NCI-H1417 (cell line): ENCODE data around the gene UNG.
"Not testable (repeated sequence)": the region's sequence is repeated elsewhere in the genome, so short reads cannot be mapped to it uniquely, and the experiment has no call there.

Experiments used
- DNase-seq, 3 experiments: peaks; one replicate each; lab custom pipeline; 2025; lab: John Stamatoyannopoulos, UW

The UNG gene

DNA sequence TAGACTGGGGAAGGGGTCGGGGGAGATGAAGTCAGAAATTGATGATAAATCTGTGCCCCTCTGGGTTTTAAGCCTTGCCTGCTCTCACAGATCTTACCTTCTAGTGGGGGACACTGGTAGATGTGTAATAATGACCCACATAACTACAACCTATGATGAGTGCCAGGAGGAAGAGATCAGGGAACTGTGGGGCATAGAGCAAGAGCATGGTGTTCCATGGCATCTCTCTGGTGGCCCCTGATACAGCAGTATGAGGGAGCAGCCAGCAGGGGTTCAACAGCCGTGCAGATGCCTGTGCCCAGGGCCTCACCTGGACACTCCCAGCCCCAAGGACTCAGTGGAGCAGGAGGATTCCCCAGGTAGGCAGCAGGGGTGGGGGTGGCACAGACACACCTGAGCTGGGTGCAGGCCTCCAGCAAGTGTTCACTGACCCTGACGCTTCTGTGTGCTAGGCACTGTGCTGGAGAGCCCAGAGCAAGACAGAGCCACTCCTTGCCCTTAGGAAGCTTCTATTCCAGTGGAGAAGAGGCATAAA is 24.0 kb downstream of the UNG start:
- no peak for DNase-seq

DNA sequence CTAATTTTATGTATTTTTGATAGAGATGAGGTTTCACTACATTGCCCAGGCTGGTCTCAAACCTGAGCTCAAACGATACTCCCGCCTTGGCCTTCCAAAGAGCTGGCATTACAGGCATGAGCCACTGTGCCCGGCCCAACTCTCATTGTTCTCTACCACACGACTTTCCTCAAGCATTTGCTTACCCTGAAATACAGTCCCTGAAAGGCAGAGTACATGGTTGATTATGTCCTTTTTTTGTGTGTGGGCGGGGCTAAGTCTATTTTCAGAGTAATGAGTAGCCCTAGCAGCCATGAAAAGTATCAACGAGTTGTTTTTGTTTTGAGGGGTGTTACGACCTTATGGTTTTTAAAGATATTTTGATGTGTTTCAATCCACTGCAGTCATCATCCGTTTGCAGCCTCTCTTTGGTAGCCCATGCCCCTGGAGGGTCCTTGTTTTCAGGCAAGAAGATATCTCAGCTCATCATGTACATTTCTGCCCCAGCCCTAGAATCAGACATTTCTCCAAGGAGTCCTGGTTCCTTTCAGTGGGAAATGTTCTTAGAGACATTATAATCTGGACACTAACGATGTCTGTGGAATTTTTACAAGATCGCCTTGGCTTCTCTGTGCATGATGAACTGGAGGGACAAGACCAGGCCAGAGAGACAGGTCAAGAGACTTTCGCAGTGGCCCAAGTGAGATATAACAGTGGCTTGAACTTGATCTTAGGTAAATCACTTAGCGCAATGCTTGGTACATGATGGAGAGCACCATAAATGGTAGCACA is 27.7 kb downstream of the UNG start:
- DNase-seq, result no peak

DNA sequence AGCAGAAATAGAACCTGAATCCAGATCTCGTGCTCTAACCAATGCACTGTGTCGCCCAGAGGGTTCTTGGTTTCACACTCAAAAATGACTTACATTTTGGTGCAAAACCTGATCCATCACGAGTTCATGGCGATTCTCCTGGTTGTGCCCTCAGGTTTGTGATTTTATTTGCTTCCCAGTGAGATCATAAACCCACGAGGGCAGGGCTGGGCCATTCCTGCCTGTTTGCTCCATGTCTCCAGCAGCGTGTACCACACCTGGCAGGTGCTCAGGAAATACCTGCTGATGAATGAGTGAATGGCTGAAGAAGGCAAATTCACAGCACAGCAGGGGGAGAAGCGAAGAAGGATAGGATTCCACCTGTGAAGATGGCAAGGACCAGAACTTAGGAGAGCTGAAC is 28.4 kb downstream of the UNG start:
- peak in 1 of 3 experiments; percentile 15 for DNase-seq

DNA sequence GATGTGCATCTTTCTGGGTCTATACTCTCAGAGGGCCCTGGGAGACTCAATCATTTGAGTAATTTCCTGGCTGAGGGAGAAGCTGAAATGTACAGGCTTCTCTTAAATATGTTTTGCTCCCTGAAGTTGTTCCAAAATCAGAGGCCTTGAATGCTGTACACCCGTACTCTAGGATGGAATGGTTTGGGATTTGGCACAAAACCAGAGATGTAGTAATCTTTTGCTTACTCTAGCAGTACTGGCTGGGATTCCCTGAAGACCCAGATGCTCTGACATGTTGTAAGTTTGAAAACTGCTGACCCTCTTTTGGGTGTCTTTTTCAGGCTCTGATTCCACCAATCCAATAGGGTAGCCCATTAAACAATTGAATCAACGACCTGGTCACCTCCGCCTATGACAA is 29.4 kb downstream of the UNG start:
- no peak for DNase-seq

DNA sequence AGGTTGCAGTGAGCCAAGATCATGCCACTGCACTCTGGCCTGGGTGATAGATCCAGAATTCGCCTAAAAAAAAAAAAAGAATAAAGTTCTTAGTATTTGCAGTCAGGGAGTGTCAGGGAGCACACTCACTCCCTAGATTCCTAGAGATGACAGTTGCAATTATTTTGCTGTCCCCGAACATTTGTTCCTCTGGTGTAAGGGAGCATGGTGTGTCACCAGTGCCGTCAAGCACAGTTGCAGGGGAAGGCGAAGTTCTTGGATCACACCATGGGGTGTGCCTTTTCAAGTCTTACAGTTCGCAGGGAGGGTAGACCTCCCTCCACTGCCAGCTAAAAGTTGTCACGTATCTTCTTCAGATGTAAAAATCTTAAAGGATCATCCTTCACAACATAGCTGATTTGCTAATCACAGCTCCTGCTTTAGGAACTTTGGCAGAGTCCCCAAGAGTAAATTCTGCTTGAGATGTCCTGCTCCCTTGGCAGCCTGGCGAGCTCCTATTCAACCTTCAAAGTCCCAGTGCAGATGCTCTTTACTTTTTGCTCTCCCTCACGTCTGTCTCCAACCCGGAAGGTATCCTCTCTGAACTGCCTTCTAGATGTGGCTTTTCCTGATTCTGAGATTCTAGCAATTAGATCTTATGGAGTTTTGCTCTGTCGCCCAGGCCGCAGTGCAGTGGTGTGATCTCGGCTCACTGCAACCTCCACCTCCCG is 30.3 kb downstream of the UNG start:
- no peak for DNase-seq

DNA sequence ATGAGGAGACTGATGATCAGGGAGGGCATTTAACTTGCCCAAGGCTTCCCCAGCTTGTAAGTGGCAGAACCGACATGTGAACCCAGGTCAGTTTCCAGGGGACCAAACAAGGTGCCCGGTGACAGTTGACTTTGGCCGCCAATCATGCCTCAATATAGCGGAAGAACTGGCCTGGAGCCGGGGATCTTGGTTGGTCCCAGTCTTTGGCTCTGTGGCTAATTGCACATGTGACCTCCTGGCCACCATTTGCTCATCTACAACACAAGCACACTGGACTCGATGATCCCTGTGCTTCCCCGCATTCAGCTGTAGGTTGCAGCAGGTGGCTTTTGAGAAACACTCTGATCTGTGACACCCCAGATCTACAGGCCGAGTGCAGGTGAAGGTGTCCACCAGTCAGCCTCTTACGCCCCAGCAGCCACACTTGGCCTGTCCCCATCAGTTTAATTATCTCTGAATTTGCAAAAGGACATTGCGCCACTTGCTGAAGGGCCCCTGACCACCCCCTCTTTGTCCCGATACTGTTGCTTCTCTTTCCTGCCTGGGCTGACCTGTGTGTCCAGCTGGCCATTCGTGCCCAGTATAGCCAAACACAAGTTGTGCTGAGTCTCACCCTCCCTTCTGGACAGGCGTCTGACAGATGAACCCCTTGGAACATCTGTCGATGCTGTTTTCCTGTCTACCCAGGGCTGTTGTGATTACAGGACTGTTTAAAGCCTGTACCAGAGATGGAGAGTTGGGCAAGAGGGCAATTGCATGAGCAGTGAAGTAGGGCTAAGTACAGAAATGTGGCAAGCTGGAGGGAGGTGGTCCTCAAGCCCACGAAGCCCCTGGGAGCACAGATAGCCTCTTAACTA is 33.1 kb downstream of the UNG start:
- no peak for DNase-seq

DNA sequence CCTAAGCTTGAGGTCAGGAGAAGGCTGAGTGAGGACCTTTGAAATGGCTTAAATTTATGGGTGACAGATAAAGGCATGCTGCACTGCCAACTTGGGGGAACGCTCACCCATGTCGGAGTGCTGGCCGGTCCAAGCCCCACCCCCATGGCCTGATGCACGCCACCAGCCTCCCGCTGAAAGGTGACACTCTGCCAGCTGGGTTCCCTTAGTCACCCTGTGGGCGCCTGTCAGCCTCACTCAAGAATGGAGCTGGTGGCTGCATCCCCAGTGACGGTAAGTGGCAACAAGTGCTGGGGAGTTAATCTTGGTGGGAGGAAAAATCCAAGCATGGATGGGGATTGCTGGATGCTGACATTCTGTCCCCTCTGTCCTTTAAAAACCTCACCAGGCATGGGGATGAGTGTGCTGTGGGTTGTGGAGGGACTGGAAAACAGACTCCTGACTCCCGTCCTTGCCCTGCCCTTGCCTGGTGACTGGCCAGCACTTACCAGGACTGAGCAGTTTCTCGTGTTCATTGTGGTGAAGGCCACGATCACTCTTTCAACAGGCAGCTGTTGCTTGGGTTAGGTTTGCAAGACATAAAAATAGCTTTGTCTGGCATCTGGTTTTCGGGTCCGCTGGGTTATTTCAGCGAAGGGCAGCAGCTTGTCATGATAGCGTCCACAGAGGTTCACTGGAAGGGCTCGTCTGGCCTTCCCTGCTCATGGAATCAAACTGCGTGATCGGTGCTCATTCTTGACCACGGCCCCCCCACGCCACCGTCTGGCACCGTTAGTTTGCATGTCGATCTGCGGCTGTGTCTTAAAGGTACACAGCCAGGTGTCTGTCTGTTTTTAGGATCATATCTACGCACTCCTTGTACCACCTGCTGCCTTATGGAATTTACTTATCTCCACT is 34.0 kb downstream of the UNG start:
- DNase-seq, result peak in 2 of 3 experiments; percentile 27 to 54

DNA sequence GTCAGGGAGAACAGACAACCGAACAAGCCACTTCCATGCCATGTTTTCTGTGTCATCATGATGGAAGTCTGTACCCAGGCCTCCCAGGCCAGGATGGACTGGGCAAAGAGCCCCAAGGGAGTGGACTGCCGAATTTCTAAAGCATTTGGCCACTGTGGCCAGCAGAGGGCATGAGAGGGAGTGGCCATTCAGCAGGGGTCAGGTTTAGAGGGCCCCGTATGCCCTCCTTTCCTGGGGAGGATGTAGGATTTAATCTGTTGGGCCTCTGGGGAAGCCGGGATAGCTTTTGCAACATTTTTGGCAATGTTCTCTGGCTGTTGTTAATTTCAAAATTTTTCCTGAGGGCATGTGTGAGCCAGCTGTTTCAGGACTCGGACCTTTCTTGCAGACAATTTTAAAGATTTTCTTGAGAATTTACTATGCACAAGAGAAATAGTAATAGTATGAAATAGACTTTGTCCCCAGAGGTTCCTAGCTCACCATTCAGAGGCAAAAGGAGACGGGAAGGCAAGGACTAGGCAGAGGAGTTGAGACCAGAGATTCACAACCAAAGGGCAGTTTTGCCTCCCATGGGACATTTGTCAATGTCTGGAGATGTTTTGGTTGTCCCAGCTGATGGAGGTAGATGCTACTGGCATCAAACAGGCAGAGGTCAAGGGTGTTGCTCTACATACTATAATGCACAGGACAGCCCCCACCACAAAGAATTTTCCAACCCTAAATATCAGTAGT is 37.0 kb downstream of the UNG start:
- DNase-seq, result peak in 1 of 3 experiments; percentile 18

DNA sequence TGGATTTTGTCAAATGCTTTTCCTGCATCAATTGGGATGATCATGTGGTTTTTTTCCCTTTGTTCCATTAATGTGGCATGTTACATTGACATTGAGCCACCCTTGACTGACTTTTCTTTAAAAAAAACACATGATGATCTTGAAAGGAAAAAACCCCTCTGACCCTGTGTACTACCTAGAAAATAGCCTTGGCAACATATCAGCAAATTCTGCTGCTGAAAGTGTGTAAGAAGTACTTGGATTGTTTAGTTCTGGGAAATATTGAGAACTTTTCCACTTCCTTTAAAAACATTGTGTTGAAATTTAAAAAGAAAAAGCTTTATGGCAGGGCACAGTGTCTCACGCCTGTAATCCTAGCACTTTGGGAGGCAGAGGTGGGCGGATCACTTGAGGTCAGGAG is 39.7 kb downstream of the UNG start:
- DNase-seq, result no peak

DNA sequence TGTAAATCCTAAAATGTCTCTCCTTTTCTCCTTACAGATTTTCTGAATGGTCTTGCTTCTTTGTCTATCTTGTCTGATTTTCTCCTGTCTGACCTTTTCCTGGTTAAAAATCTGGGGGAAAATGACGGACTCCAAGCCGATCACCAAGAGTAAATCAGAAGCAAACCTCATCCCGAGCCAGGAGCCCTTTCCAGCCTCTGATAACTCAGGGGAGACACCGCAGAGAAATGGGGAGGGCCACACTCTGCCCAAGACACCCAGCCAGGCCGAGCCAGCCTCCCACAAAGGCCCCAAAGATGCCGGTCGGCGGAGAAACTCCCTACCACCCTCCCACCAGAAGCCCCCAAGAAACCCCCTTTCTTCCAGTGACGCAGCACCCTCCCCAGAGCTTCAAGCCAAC is 42.0 kb downstream of the UNG start:
- DNase-seq, result no peak

DNA sequence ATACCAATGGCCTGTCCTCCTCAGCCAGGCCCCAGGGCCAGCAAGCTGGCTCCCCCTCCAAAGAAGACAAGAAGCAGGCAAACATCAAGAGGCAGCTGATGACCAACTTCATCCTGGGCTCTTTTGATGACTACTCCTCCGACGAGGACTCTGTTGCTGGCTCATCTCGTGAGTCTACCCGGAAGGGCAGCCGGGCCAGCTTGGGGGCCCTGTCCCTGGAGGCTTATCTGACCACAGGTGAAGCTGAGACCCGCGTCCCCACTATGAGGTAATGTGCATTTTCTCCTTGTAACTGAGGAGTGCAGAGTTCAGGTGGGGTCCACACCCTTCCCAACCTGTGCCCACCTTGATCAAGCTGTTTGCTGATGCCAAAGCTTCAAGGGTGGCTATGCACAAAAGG is 42.4 kb downstream of the UNG start:
- no peak for DNase-seq

DNA sequence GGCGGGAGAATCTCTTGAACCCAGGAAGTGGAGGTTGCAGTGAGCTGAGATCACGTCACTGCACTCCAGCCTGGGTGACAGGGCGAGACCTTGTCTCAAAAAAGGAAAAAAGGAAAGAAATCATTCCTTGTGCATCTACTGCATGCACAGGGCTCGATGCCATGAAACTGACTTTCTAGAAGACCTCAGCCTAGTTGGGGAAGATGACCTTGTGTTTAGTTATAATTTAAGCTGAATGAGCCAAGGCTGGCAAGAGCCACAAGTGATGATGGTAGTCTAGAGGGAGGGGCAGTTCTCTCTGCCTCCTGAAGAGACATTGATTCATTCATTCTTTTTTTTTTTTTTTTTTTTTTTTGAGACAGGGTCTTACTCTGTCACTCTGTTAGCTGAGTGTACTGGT is 43.2 kb downstream of the UNG start:
- no peak for DNase-seq

DNA sequence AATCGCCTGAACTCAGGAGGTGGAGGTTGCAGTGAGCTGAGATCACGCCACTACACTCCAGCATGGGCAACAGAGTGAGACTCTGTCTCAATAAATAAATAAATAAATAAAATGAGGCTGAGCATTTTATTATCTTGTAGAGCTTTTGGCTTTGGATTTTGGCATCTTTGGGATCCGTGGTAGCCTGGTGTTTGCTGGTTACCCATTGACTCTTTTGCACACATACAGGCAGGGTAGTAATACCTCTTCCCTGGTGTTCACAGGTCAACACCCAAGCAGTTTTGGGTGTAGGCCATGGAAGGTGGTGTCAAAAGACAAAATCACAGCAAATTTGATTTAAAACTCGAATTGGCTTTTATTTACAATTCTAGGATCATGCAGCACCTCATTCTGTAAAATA is 46.8 kb downstream of the UNG start:
- no peak for DNase-seq

DNA sequence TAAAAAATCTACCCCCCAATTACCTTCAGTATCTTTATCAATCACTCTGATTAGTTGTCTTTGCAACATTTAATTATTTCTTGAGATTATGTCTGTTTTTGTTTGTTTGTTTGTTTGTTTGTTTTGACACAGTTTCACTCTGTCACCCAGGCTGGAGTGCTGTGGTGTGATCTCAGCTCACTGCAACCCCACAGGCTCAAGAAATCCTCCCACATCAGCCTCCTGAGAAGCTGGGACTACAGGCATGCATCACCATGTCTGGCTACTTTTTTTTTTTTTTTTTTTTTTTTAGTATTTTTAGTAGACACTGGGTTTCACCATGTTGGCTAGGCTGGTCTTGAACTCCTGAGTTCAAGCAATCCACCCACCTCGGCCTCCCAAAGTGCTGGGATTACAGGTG is 49.7 kb downstream of the UNG start:
- not testable (repeated sequence) for DNase-seq

DNA sequence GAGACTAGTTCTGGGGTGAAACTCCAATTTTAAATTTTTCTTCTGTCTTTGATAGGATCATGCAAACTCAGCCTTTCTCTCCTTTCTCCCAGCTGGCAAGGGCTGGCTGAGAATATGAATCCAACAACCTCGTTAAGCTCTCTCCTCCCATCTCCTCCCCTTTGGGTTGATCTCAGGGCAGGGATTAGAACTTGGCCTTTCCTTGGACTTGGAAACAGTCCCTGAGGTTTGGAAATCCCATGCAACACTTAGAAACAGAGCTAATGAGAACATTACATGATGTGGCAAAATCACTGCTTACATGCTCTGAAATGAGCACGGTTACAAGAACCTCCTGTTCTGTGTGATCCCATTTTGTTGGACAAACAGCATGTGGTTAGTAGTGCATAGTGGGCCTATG is 50.6 kb downstream of the UNG start:
- no peak for DNase-seq

DNA sequence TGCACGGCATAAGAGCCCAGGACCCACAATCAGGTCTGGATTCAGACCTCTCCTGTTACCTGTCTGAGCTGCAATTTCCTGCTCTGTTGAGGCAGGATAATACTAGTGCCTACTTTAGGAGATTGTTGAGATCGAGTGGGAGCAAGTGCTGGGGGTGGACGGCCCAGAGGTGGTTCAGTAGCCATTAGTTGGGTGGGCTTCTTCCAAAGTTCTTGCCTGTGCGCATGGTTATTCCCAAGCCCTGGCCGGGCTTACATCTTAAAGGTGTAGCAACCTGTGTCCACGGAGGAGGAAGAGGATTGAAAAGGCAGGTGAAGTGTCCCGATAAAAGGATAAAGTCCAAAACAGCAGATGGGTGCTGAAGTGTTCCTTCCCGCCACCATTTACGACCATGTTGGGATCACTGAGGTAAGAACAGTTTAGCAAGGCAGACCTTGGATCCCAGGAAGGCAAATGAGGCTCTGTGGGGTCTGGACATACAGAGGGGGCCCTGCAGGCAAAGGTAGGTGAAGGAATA is 52.8 kb downstream of the UNG start:
- DNase-seq, result no peak

DNA sequence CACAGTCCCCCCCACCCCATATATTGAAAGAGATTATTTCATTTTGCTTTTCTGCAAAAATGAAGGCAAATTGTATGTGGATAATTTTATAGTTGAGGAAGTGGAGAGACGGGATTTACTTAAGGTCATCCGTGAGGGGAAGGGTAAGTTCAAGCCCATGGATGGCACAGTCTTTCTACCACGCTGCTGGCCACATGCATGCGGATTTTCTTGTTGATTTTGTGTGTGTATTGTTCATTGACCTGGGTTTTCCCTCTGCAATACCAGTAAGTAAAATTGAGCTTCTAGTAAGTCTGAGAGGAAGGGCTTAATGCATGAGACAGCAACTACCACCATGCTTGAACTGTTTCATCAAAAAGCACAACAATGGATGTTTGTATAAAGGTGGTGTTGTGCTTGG is 54.1 kb downstream of the UNG start:
- no peak for DNase-seq

DNA sequence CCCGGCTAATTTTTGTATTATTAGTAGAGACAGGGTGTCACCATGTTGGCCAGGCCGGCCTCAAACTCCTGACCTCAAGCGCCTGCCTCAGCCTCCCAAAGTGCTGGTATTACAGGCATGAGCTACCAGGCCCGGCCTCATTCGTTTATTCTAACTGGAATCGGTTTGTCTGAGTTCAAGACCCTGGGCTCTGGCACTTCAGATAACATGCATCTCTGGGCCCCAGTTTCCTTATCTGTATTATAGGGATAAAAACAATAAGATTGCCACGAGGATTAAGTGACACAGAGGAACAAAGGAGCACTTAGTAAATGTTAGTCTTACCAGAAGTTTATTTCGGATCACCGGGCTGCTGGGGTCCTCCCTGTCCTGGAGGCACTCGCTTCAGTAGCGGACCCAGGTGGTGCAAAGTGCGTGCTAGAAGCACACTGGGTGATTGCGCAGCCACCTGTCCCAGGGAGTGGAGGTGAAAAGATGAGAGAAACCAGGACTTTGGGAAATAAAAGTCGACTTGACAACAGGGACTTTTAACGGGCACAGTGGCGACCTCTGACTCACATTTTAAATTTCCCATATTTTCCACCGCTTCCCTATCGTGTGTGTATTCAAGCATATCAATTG is 56.5 kb downstream of the UNG start:
- DNase-seq, result no peak

DNA sequence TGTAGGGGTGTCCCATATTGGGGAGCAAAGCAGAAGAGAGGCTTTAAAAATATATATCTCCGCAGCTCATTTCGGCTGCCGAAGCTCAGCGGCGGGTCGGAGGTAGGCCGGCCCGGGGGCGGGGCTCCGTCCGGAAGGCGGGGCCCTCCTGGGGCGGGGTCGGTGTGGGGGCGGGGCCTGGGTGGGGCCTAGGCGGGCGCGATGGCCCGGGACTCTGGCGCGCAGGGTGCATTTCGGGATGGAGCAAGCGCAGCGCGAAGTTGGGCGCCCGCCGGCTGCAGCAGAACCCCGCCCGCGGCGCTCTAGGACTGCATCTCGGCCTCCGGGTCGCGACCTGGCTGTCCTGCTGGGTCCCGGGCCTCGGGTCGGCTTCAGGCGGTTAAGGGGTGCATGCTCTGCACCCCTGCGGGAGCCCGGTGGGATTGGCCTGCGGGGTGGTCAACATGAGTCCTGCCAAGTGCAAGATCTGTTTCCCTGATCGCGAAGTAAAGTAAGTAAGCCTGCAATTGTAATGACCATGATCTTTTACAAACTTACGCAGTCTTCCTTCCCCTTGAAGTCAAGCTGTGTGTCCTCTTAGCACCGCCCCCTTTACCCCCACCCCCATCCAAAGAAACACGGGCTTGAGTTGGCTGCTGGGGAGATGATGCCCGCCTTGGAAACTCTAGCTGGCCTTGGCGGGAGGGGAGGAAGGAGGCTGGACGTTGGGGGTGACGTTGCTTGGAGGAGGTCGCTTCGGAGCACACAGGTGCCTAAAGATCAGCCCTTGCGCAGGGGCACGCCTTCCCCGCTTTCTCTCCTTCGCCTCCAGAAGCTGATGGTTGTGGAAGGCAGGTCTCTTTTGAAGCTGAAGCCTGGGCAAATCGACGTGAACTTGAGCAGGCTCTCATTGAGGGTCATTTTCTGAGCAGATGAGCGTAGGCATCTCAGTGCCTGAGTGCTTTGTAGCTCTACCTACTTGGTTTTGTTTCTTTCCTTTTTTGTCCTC is 57.3 kb downstream of the UNG start:
- peak; percentile 64 to 90 (median 84) for DNase-seq
